Activated naive CD8-positive, alpha-beta T cell treated with anti-CD3 and anti-CD28 coated beads for 36 hours (primary cell): ENCODE results near the gene TNK2. TPM values are rescaled to one million over a fixed set of nuclear protein-coding genes. Genes with fewer than 3 reads are reported as not detected.
A peak's percentile ranks its signal among the peaks of the same experiment; 100 is the strongest.
"Not testable (repeated sequence)": the region's sequence is repeated elsewhere in the genome, so short reads cannot be mapped to it uniquely, and the experiment has no call there.

Source experiments
- DNase-seq: peaks from one replicate; pipeline ENCODE4 v3.0.0; 2021
- H3K27ac Mint-ChIP-seq: one replicate; pipeline ENCODE4 v1.8.0; 2022; ENCODE audit warnings: mild to moderate bottlenecking, moderate library complexity, mixed read lengths
- H3K27me3 Mint-ChIP-seq: one replicate; pipeline ENCODE4 v1.8.0; 2022; ENCODE audit warnings: mild to moderate bottlenecking, mixed read lengths
- H3K36me3 Mint-ChIP-seq: one replicate; pipeline ENCODE4 v1.8.0; 2021; ENCODE audit warnings: mild to moderate bottlenecking, mixed read lengths
- H3K4me1 Mint-ChIP-seq: one replicate; pipeline ENCODE4 v1.8.0; 2021; ENCODE audit warnings: mixed read lengths
- H3K4me3 Mint-ChIP-seq: one replicate; pipeline ENCODE4 v1.8.0; 2022; ENCODE audit warnings: mild to moderate bottlenecking, moderate library complexity, mixed read lengths
- H3K9me3 Mint-ChIP-seq: one replicate; pipeline ENCODE4 v1.8.0; 2022; ENCODE audit warnings: mixed read lengths
- total RNA-seq, 2 experiments: library from RNA; stranded (reverse); gene quantifications; one replicate each; pipeline ENCODE4 v1.2.3, GENCODE V29; 2021

TNK2 gene
- total RNA-seq, 2 experiments from 2014 or later = 34.6 to 35.1 TPM

DNA sequence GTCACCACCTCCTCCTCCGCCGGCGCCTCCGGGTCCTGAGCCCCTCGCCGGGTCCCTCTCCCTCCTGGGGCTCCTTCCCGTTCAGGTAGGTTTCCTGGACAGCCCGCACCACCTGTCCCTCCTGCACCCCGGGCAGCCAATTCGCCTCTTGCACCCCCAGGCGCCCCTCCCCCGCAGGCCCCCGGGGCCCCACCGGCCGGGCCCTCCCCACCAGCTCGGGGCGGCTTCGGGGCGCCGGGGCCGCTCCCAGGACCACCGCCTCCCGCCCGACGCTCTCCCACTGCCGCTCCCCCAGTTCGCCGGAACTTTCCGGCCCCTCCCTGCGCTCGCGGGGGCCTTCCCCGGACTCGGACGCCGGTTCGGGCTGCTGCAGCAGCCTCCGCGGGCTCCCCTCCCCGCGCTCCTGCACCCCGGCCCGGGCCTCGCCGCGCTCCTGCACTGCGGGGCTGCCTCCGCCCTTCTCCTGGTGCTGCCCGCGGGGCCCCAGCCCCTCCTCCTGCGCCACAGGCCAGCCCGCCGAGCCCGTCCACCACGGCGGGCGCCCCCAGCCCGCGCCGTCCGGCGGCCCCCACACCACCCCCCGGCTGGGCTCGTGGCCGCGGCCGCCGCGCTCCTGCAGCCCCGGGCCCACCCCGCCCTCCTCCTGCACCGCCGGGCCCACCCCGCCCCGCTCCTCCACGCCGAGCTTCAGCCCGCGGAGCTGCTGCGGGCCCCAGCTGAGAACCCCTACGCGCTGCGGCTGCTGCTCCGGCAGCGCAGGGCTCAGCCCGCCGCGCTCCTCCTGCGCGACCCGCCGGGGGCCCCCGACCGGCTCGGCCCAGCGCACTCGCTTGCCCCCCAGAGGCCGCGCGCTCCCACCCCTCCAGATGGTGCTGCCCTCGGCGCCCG lies 587 bp upstream of the TNK2 start:
- Mint-ChIP-seq H3K9me3 (no peaks in the 10 kb centered on the region), H3K4me3 (peak overlapping the region; percentile 84), H3K27me3 (no peaks in the 10 kb centered on the region), H3K36me3 (peaks cover 15% of the 10 kb centered on the region), H3K27ac (peak overlapping the region; percentile 99), H3K4me1 (peaks cover 38% of the 10 kb centered on the region)
- DNase-seq = peak; percentile 49

- H3K27ac Mint-ChIP-seq = peak overlapping the region; percentile 99
- H3K36me3 Mint-ChIP-seq = peaks cover 15% of the 10 kb centered on the region
- no peaks in the 10 kb centered on the region for H3K9me3 Mint-ChIP-seq
- H3K4me3 Mint-ChIP-seq = peak overlapping the region; percentile 84
- no peaks in the 10 kb centered on the region for H3K27me3 Mint-ChIP-seq
- no peak for DNase-seq
- H3K4me1 Mint-ChIP-seq = peaks cover 43% of the 10 kb centered on the region
These were observed 742 bp downstream of the TNK2 start for GRCh38 chr3:195907684-195907933.

GRCh38 chr3:195906865-195907683 lies 1.3 kb downstream of the TNK2 start:
- H3K4me3 Mint-ChIP-seq = peak overlapping the region; percentile 84
- peak; percentile 77 for DNase-seq
- H3K4me1 Mint-ChIP-seq = peaks cover 43% of the 10 kb centered on the region
- peaks cover 15% of the 10 kb centered on the region for H3K36me3 Mint-ChIP-seq
- no peaks in the 10 kb centered on the region for H3K9me3 Mint-ChIP-seq
- peak overlapping the region; percentile 99 for H3K27ac Mint-ChIP-seq
- H3K27me3 Mint-ChIP-seq = no peaks in the 10 kb centered on the region

DNA sequence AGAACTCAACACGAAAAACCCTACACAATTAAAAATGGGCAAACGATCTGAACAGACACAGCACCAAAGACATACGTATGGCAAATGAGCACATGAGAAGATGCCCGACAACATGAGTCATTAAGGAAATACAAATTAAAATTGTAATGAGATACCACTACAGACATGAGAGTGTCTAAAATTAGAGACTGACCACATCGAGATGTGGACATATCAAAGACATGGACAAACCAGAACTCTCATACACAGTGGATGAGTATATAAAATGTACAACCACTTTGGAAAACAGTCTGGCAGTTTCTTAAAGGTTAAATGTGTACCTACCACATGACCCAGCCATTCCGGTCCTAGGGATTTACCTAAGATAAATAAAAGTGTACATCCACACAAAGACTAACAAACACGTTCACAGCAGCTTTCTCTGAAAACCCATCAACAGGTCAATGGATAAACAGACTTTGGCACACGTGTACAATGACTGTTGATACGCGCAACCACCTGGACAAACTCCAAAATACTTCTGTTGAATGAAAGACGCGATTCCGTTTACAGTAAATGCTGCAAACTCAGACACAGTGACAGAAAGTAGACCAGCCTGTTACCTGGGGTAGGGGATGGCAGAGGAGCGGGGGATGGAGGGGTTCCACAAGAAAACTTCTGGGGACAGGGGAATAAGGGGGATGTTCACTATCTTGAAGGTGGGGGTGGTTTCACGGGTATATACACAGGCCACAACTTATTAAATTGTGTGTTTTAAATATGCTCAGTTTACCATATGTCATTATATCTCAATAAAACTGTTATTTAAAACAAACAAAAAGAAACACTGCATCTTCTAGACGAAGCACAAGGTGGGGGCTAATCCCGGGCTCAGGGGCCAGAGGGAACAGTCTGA lies 2.1 kb downstream of the TNK2 start:
- H3K4me3 Mint-ChIP-seq = peak overlapping the region; percentile 84
- H3K36me3 Mint-ChIP-seq = peaks cover 15% of the 10 kb centered on the region
- peaks cover 52% of the 10 kb centered on the region for H3K4me1 Mint-ChIP-seq
- no peaks in the 10 kb centered on the region for H3K27me3 Mint-ChIP-seq
- DNase-seq = no peak
- H3K9me3 Mint-ChIP-seq = no peaks in the 10 kb centered on the region
- H3K27ac Mint-ChIP-seq = peak overlapping the region; percentile 99

DNA sequence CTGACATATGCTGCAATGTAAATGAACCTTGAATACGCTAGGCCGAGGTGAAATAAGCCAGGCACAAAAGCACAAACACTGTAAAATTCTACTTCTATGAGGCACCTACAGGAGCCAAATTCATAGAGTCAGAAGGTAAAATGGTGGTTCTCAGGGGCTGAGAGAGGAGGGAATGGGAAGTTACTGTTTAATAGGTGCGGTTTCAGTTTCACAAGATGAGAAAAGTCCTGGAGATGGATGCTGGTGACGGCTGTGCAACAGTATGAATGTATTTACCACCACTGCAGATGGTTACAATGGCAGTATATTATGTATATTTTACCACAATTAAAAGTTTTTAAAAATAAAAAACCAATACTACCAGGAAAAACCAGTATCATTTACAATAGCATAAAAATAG lies 4.0 kb downstream of the TNK2 start:
- peaks cover 17% of the 10 kb centered on the region for H3K36me3 Mint-ChIP-seq
- DNase-seq = no peak
- H3K4me3 Mint-ChIP-seq = no peak overlapping the region
- no peaks in the 10 kb centered on the region for H3K9me3 Mint-ChIP-seq
- H3K27me3 Mint-ChIP-seq = no peaks in the 10 kb centered on the region
- H3K27ac Mint-ChIP-seq = no peak overlapping the region
- H3K4me1 Mint-ChIP-seq = peaks cover 69% of the 10 kb centered on the region

GRCh38 chr3:195903950-195904290 lies 4.4 kb downstream of the TNK2 start:
- H3K27me3 Mint-ChIP-seq = no peaks in the 10 kb centered on the region
- no peaks in the 10 kb centered on the region for H3K9me3 Mint-ChIP-seq
- no peak for DNase-seq
- peaks cover 69% of the 10 kb centered on the region for H3K4me1 Mint-ChIP-seq
- H3K36me3 Mint-ChIP-seq = peaks cover 19% of the 10 kb centered on the region
- no peak overlapping the region for H3K27ac Mint-ChIP-seq
- no peak overlapping the region for H3K4me3 Mint-ChIP-seq

DNA sequence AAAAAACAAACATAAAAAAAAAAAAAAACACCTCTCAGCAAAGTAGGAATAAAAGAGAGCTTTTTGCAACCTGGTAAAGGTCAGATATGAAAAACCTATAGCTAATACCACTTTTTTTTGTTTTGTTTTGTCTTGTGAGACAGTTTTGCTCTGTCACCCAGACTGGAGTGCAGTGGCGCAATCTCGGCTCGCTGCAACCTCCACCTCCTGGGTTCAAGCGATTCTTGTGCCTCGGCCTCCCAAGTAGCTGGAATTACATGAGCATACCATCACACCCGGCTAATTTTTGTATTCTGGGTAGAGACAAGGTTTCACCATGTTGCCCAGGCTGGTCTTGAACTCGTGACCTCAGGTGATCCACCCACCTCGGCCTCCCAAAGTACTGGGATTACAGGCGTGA lies 5.7 kb downstream of the TNK2 start:
- H3K4me3 Mint-ChIP-seq, H3K27me3 Mint-ChIP-seq, DNase-seq, H3K27ac Mint-ChIP-seq, H3K9me3 Mint-ChIP-seq: not testable (repeated sequence)
- Mint-ChIP-seq H3K4me1 (peaks cover 72% of the 10 kb centered on the region), H3K36me3 (peaks cover 19% of the 10 kb centered on the region)

DNA sequence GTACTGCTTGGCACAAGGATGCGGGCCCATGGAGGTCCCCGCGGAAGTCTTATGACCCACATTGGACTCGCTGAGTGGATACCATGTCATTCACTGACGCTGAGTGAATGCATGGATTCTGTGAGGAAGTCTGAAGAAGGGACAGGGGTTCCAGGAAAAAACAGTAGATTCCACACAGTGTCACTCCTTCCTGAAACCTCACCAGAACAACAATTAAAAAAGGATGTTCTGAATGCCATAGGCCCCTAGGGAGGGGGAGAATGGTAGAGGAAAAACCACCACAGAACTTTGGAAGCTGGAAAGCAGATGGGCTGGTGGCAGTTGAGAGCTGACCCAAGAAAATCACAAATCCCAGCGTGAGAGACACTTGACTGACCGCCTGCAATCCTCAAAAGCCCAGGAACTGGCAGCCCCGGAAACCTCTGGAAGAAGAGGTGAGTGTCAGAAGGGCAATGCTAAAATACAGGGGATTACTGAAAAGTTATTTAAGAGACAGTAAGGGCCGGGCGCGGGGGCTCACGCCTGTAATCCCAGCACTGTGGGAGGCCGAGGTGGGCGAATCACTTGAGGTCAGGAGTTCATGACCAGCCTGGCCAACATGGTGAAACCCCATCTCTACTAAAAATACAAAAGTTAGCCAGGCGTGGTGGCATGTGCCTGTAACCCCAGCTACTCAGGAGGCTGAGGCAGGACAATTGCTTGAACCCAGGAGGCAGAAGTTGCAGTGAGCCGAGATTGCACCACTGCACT lies 6.3 kb downstream of the TNK2 start:
- H3K9me3 Mint-ChIP-seq, H3K4me3 Mint-ChIP-seq, H3K27me3 Mint-ChIP-seq, DNase-seq, H3K27ac Mint-ChIP-seq: not testable (repeated sequence)
- Mint-ChIP-seq H3K4me1 (peaks cover 74% of the 10 kb centered on the region), H3K36me3 (peaks cover 19% of the 10 kb centered on the region)

DNA sequence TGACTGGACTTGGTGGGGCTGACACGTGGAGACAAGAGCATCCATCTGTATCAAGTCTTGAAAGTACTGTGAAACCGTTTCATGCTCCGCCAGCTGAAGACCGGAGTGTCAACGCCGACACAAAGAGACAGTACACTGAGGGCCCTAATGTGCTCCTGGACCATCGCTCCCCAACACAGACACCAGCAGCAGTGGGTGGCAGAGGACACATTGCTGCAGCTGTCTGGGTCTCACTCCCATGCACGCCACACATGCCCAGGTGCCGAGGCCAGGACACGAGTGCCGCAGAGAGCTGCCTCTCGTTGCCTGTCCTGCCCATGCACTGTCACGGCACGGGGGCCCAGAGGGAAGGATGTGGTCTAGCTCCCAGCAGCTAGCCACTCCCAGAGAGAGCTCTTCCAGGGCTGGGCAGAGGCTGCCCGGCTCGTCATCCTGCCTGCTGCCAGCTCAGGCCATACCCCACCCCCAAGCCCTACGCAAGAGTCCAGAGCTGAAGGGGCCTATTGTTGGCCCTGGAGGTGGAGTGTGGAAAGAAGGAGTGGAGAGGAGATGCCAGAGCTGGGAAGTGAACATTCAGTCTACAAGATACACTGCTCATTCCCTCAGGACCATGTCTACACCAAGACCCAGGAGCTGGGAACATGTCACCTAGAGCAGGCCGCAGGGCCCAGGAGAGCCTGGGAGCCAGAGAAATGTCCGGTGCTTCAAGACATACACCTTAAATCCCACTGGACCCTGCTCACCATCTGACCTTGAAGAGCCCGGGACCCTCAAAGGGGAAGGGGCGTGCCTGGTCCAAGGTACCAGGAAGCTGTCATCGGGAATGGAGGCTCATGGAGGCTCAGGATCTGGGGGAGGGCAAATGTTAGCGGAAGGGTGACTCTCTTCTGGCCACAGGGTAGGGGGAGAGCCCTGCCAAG lies 7.7 kb downstream of the TNK2 start:
- H3K9me3 Mint-ChIP-seq = no peaks in the 10 kb centered on the region
- peak overlapping the region; percentile 9 for H3K27ac Mint-ChIP-seq
- H3K36me3 Mint-ChIP-seq = peaks cover 12% of the 10 kb centered on the region
- peaks cover 71% of the 10 kb centered on the region for H3K4me1 Mint-ChIP-seq
- DNase-seq = peak; percentile 48
- H3K27me3 Mint-ChIP-seq = no peaks in the 10 kb centered on the region
- peak overlapping the region; percentile 14 for H3K4me3 Mint-ChIP-seq

GRCh38 chr3:195899701-195900435 lies 8.5 kb downstream of the TNK2 start:
- H3K36me3 Mint-ChIP-seq = peaks cover 7% of the 10 kb centered on the region
- no peaks in the 10 kb centered on the region for H3K9me3 Mint-ChIP-seq
- H3K27me3 Mint-ChIP-seq = no peaks in the 10 kb centered on the region
- H3K4me3 Mint-ChIP-seq = peak overlapping the region; percentile 14
- peak overlapping the region; percentile 51 for H3K27ac Mint-ChIP-seq
- peaks cover 65% of the 10 kb centered on the region for H3K4me1 Mint-ChIP-seq
- DNase-seq = no peak

- Mint-ChIP-seq H3K4me3 (peak overlapping the region; percentile 5), H3K36me3 (peaks cover 5% of the 10 kb centered on the region), H3K27me3 (no peaks in the 10 kb centered on the region), H3K9me3 (no peaks in the 10 kb centered on the region), H3K27ac (peak overlapping the region; percentile 21), H3K4me1 (peaks cover 56% of the 10 kb centered on the region)
- no peak for DNase-seq
These were observed 10.4 kb downstream of the TNK2 start for GRCh38 chr3:195897853-195898415.

GRCh38 chr3:195897081-195897852 lies 11.1 kb downstream of the TNK2 start:
- DNase-seq = no peak
- no peaks in the 10 kb centered on the region for H3K9me3 Mint-ChIP-seq
- peaks cover 56% of the 10 kb centered on the region for H3K4me1 Mint-ChIP-seq
- H3K27ac Mint-ChIP-seq = no peak overlapping the region
- H3K4me3 Mint-ChIP-seq = peak overlapping the region; percentile 29
- no peaks in the 10 kb centered on the region for H3K27me3 Mint-ChIP-seq
- peaks cover 5% of the 10 kb centered on the region for H3K36me3 Mint-ChIP-seq
